ENCODE measurements around the gene MAGEH1.
"Not testable (repeated sequence)": the region's sequence is repeated elsewhere in the genome, so short reads cannot be mapped to it uniquely, and the experiment has no call there.

DNA sequence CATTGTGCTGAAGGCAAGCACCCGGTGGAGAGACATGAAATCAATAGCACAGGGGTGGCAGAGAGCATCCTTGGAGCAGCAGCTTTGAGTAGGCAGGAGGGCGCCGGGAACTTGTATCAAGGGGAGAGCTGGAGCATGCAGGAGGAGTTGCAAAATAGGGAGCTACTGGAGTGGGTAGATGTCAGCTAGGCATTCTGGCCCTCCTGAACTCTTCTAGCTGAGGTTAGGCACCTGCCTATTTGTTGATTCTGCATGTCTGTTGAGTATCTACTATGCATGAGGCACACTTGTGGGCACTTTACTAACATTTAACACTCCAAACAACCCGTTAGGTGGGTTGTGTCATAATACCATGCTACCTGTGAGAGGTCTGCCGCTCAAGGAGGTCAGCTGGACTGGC is 7.5 kb downstream of the MAGEH1 start:
- TF ChIP-seq MXI1 (IDR thresholded peaks at IDR 0.05; ENCODE audit: borderline replicate concordance, low read depth, low read length); RAD21 (IDR thresholded peaks at IDR 0.05; ENCODE audit: low read length); POLR2A (IDR thresholded peaks at IDR 0.05; ENCODE audit: low read depth, low read length); RCOR1 (IDR thresholded peaks at IDR 0.05; ENCODE audit: insufficient replicate concordance, low read length); MAFK (IDR thresholded peaks at IDR 0.05; ENCODE audit: low read depth, low read length); CHD1 (IDR thresholded peaks at IDR 0.05; ENCODE audit: low read depth, low read length); RFX5 (IDR thresholded peaks at IDR 0.05; ENCODE audit: low read depth, low read length): not testable (repeated sequence)
- TF ChIP-seq, protein P1, sequence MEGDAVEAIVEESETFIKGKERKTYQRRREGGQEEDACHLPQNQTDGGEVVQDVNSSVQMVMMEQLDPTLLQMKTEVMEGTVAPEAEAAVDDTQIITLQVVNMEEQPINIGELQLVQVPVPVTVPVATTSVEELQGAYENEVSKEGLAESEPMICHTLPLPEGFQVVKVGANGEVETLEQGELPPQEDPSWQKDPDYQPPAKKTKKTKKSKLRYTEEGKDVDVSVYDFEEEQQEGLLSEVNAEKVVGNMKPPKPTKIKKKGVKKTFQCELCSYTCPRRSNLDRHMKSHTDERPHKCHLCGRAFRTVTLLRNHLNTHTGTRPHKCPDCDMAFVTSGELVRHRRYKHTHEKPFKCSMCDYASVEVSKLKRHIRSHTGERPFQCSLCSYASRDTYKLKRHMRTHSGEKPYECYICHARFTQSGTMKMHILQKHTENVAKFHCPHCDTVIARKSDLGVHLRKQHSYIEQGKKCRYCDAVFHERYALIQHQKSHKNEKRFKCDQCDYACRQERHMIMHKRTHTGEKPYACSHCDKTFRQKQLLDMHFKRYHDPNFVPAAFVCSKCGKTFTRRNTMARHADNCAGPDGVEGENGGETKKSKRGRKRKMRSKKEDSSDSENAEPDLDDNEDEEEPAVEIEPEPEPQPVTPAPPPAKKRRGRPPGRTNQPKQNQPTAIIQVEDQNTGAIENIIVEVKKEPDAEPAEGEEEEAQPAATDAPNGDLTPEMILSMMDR (conservative IDR thresholded peaks at IDR 0.05; ENCODE audit: low read depth, low read length): not testable (repeated sequence)
- TF ChIP-seq, protein P2, sequence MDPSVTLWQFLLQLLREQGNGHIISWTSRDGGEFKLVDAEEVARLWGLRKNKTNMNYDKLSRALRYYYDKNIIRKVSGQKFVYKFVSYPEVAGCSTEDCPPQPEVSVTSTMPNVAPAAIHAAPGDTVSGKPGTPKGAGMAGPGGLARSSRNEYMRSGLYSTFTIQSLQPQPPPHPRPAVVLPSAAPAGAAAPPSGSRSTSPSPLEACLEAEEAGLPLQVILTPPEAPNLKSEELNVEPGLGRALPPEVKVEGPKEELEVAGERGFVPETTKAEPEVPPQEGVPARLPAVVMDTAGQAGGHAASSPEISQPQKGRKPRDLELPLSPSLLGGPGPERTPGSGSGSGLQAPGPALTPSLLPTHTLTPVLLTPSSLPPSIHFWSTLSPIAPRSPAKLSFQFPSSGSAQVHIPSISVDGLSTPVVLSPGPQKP (IDR thresholded peaks at IDR 0.05; ENCODE audit: borderline replicate concordance, low read depth, low read length): not testable (repeated sequence)
